ENCODE results near the gene IL17RB. TPM values are rescaled to one million over a fixed set of nuclear protein-coding genes. Genes with fewer than 3 reads are reported as not detected.

The IL17RB gene
- total RNA-seq, 1 donor: under 0.01 TPM

DNA sequence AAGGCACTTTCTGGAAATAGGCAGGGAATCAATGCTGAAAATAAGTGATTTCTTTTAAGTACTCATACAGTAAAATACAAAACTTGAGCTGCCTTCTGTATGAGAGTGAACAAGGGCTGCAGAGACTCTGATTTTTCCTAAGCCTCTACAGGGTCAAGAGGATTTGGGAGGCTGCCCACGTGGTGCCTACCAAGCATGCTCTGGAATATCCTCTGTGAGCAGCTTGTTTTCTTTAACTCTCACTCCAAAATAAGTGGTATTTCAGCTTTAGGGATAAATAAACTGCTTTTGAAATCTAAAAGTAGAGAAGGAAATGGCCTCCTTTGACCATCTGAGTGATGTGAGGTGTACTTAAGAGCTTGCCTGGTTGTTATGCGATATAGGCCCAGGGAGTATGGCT lies 53.4 kb downstream of the IL17RB start:
- H3K27ac ChIP-seq (ENCODE audit: low read depth, low read length): no peak overlapping the region
- H3K36me3 ChIP-seq (ENCODE audit: insufficient read depth, low read length): no peaks in the 10 kb centered on the region

DNA sequence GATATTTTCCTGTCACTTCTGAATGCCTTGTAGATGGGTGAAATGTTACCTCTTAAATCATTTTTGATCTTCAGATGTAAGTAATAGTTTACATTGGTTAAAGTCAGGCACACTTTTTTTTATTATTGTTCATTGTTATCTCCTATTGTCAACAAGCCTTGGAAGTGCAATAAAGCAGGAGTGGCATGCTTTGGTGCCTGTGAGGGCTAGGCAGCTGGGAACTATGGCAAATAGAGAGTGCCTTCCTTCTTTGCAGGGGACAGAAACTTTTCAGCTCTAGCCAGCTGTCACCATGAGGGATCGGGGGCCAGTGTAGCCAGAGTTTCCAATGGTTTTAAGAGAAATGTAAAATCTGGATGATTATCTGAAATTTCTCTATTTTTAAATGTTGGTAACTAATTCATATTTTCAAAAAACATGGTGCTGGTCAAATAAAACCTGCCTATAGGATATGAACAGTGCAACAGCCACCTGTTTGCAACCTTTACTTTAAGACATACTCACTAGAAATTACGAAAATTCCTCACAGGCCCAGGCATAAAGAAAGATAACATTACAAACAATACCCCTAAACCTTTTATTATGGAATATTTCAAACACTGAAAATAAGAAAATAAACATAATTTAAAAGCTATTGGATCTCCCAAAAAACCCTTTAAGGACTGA lies 54.4 kb downstream of the IL17RB start:
- Histone ChIP-seq H3K9me3 (ENCODE audit: low read depth, low read length) (no peaks in the 10 kb centered on the region), H3K4me2 (ENCODE audit: insufficient read depth, low read length) (no peak overlapping the region), H3K79me2 (ENCODE audit: insufficient read depth, low read length) (no peaks in the 10 kb centered on the region), H3K4me3 (ENCODE audit: insufficient read depth, low read length) (no peak overlapping the region), H3K27me3 (ENCODE audit: insufficient read depth, low read length) (no peaks in the 10 kb centered on the region), H3K4me1 (ENCODE audit: insufficient read depth, low read length) (no peaks in the 10 kb centered on the region), H3K27ac (ENCODE audit: low read depth, low read length) (no peak overlapping the region), H2AFZ (ENCODE audit: low read length) (no peak overlapping the region), H3K36me3 (ENCODE audit: insufficient read depth, low read length) (no peaks in the 10 kb centered on the region), H4K20me1 (ENCODE audit: insufficient read depth, low read length) (no peaks in the 10 kb centered on the region)
- DNase-seq (ENCODE audit: insufficient read length, low spot score, missing footprints): no peak
- TF ChIP-seq, protein P1, sequence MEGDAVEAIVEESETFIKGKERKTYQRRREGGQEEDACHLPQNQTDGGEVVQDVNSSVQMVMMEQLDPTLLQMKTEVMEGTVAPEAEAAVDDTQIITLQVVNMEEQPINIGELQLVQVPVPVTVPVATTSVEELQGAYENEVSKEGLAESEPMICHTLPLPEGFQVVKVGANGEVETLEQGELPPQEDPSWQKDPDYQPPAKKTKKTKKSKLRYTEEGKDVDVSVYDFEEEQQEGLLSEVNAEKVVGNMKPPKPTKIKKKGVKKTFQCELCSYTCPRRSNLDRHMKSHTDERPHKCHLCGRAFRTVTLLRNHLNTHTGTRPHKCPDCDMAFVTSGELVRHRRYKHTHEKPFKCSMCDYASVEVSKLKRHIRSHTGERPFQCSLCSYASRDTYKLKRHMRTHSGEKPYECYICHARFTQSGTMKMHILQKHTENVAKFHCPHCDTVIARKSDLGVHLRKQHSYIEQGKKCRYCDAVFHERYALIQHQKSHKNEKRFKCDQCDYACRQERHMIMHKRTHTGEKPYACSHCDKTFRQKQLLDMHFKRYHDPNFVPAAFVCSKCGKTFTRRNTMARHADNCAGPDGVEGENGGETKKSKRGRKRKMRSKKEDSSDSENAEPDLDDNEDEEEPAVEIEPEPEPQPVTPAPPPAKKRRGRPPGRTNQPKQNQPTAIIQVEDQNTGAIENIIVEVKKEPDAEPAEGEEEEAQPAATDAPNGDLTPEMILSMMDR (IDR thresholded peaks at IDR 0.05; ENCODE audit: extremely low read depth, low read depth, low read length): no peak

More for the DNA sequence above, 53.4 kb downstream of the IL17RB start:
- TF ChIP-seq, protein P1 (IDR thresholded peaks at IDR 0.05; ENCODE audit: extremely low read depth, low read depth, low read length): no peak
- Histone ChIP-seq H3K4me2 (ENCODE audit: insufficient read depth, low read length) (no peak overlapping the region), H3K4me1 (ENCODE audit: insufficient read depth, low read length) (no peaks in the 10 kb centered on the region), H3K9me3 (ENCODE audit: low read depth, low read length) (no peaks in the 10 kb centered on the region), H2AFZ (ENCODE audit: low read length) (no peak overlapping the region), H4K20me1 (ENCODE audit: insufficient read depth, low read length) (no peaks in the 10 kb centered on the region), H3K79me2 (ENCODE audit: insufficient read depth, low read length) (no peaks in the 10 kb centered on the region), H3K27me3 (ENCODE audit: insufficient read depth, low read length) (no peaks in the 10 kb centered on the region), H3K4me3 (ENCODE audit: insufficient read depth, low read length) (no peak overlapping the region)
- no peak for DNase-seq (ENCODE audit: insufficient read length, low spot score, missing footprints)

DNA sequence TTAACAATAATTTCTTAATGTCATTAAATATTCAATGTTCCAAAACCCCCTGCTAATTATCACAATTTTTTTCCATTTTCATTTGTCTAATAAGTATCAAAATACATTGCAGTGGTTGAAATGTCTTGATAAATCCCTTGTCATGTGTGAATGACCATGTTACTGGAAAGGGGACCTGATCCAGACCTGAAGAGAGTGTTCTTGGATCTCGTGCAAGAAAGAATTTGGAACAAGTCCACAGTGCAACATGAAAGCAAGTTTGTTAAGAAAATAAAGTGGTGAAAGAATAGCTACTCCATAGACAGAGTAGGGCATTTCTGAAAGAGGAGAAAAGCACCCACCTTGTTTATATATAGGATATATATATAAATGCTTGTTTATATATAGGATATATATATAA lies 55.7 kb downstream of the IL17RB start:
- H3K36me3 ChIP-seq (ENCODE audit: insufficient read depth, low read length): no peaks in the 10 kb centered on the region
- no peaks in the 10 kb centered on the region for H3K79me2 ChIP-seq (ENCODE audit: insufficient read depth, low read length)
- TF ChIP-seq, protein P1 (IDR thresholded peaks at IDR 0.05; ENCODE audit: extremely low read depth, low read depth, low read length): no peak
- H3K27me3 ChIP-seq (ENCODE audit: insufficient read depth, low read length): no peaks in the 10 kb centered on the region
- H3K4me3 ChIP-seq (ENCODE audit: insufficient read depth, low read length): no peak overlapping the region
- H3K9me3 ChIP-seq (ENCODE audit: low read depth, low read length): no peaks in the 10 kb centered on the region
- no peaks in the 10 kb centered on the region for H4K20me1 ChIP-seq (ENCODE audit: insufficient read depth, low read length)
- DNase-seq (ENCODE audit: insufficient read length, low spot score, missing footprints): no peak
- no peak overlapping the region for H2AFZ ChIP-seq (ENCODE audit: low read length)
- H3K27ac ChIP-seq (ENCODE audit: low read depth, low read length): no peak overlapping the region
- H3K4me1 ChIP-seq (ENCODE audit: insufficient read depth, low read length): no peaks in the 10 kb centered on the region
- H3K4me2 ChIP-seq (ENCODE audit: insufficient read depth, low read length): no peak overlapping the region

DNA sequence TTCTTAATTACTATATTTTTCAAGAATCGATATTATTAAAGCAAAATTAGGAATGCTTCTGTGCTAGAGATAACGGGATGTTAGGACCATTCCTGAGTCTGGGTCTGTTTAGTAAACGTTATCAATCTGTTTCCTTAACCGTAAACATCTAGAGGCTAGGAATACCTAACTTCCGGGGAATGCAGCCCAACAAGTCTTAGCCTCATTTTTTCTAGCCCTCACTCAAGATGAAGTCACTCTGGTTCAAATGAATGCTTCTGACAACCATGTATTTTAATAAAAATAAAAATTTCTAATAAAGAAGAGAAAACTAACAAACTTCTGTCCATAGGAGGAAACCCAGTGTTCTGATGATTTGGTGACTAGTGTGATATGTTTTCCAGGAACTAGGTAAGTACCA lies 56.3 kb downstream of the IL17RB start:
- DNase-seq (ENCODE audit: insufficient read length, low spot score, missing footprints): no peak
- Histone ChIP-seq H3K4me1 (ENCODE audit: insufficient read depth, low read length) (no peaks in the 10 kb centered on the region), H3K27ac (ENCODE audit: low read depth, low read length) (no peak overlapping the region), H3K9me3 (ENCODE audit: low read depth, low read length) (no peaks in the 10 kb centered on the region), H3K79me2 (ENCODE audit: insufficient read depth, low read length) (no peaks in the 10 kb centered on the region), H3K4me3 (ENCODE audit: insufficient read depth, low read length) (no peak overlapping the region), H3K27me3 (ENCODE audit: insufficient read depth, low read length) (no peaks in the 10 kb centered on the region), H3K36me3 (ENCODE audit: insufficient read depth, low read length) (no peaks in the 10 kb centered on the region), H3K4me2 (ENCODE audit: insufficient read depth, low read length) (no peak overlapping the region), H4K20me1 (ENCODE audit: insufficient read depth, low read length) (no peaks in the 10 kb centered on the region), H2AFZ (ENCODE audit: low read length) (no peak overlapping the region)
- TF ChIP-seq, protein P1 (IDR thresholded peaks at IDR 0.05; ENCODE audit: extremely low read depth, low read depth, low read length): no peak
